Measurements from ENCODE around the gene CDC42BPA. TPM values are rescaled to one million over a fixed set of nuclear protein-coding genes. Genes with fewer than 3 reads are reported as not detected.
"Not testable (repeated sequence)": the region's sequence is repeated elsewhere in the genome, so short reads cannot be mapped to it uniquely, and the experiment has no call there.

Gene CDC42BPA
- total and polyA plus RNA-seq, 3 experiments from 2014 or later = 0.42 to 0.72 (median 0.44) TPM

GRCh38 chr1:227010645-227011044, 307.6 kb downstream of the CDC42BPA start:
- CTCF ChIA-PET = no interaction called here
- H3K9me3 Mint-ChIP-seq = no peaks in the 10 kb centered on the region
- Histone ChIP-seq H3K4me1 (ENCODE audit: insufficient read depth, low read length) (no peaks in the 10 kb centered on the region), H3K27ac (ENCODE audit: low read depth, low read length) (no peak overlapping the region), H3K27me3 (ENCODE audit: insufficient read depth, low read length, poor library complexity, severe bottlenecking) (no peaks in the 10 kb centered on the region), H3K4me3 (ENCODE audit: low read length) (no peak overlapping the region), H3K36me3 (ENCODE audit: insufficient read depth, low read length) (no peaks in the 10 kb centered on the region), H3K9me3 (ENCODE audit: low read length) (no peaks in the 10 kb centered on the region)
- H3K4me1 Mint-ChIP-seq = no peaks in the 10 kb centered on the region
- no peak for DNase-seq
- H3K27ac Mint-ChIP-seq = no peak overlapping the region
- no peaks in the 10 kb centered on the region for H3K36me3 Mint-ChIP-seq
- H3K27me3 Mint-ChIP-seq = peaks cover 4 to 28% of the 10 kb centered on the region in 2 donors
- no peak overlapping the region for H3K4me3 Mint-ChIP-seq
- POLR2A ChIA-PET = no interaction called here

DNA sequence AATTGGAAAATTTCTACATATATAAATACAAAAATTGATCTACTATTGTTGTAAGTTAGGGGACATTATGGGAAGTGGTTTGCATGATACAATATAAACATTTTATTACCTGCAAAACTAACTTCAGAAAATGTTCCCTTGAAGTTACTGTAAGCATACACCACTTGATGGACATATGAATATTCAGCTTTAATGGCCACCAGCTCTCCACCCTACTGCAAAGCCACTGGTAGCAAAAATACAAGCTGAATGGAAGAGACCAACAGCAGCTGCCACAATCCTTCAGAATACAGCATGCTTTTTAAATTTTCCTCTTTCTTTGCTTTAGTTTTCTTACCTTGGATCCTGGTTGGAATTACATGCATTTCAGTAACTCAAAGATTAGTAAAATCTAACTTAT, 308.4 kb downstream of the CDC42BPA start:
- no peaks in the 10 kb centered on the region for H3K36me3 ChIP-seq (ENCODE audit: insufficient read depth, low read length)
- POLR2A ChIA-PET = no interaction called here

GRCh38 chr1:227006226-227006796, 312.0 kb downstream of the CDC42BPA start:
- H3K27ac Mint-ChIP-seq = no peak overlapping the region
- ChIA-PET POLR2A (no interaction called here), CTCF (no interaction called here)
- no peaks in the 10 kb centered on the region for H3K36me3 Mint-ChIP-seq
- no peak overlapping the region for H3K4me3 ChIP-seq (ENCODE audit: low read length)
- no peaks in the 10 kb centered on the region for H3K9me3 ChIP-seq (ENCODE audit: low read length)
- no peak overlapping the region for H3K4me3 Mint-ChIP-seq
- no peak overlapping the region for H3K27ac ChIP-seq (ENCODE audit: low read depth, low read length)
- H3K9me3 Mint-ChIP-seq = no peaks in the 10 kb centered on the region
- no peaks in the 10 kb centered on the region for H3K4me1 ChIP-seq (ENCODE audit: insufficient read depth, low read length)
- peaks cover 4 to 15% of the 10 kb centered on the region in 2 donors for H3K27me3 Mint-ChIP-seq
- no peaks in the 10 kb centered on the region for H3K4me1 Mint-ChIP-seq
- DNase-seq = no peak
- H3K36me3 ChIP-seq (ENCODE audit: insufficient read depth, low read length) = no peaks in the 10 kb centered on the region
- H3K27me3 ChIP-seq (ENCODE audit: insufficient read depth, low read length, poor library complexity, severe bottlenecking) = no peaks in the 10 kb centered on the region

More for the DNA sequence above, 308.4 kb downstream of the CDC42BPA start:
- H3K4me1 ChIP-seq (ENCODE audit: insufficient read depth, low read length) = no peaks in the 10 kb centered on the region
- CTCF ChIA-PET = no interaction called here
- H3K4me3 ChIP-seq (ENCODE audit: low read length) = no peak overlapping the region
- no peak overlapping the region for H3K27ac ChIP-seq (ENCODE audit: low read depth, low read length)
- Mint-ChIP-seq H3K36me3 (no peaks in the 10 kb centered on the region), H3K4me1 (no peaks in the 10 kb centered on the region), H3K27ac (no peak overlapping the region), H3K9me3 (no peaks in the 10 kb centered on the region), H3K27me3 (peaks cover 4 to 28% of the 10 kb centered on the region in 2 donors), H3K4me3 (no peak overlapping the region)
- H3K27me3 ChIP-seq (ENCODE audit: insufficient read depth, low read length, poor library complexity, severe bottlenecking) = no peaks in the 10 kb centered on the region
- no peaks in the 10 kb centered on the region for H3K9me3 ChIP-seq (ENCODE audit: low read length)
- no peak for DNase-seq

- DNase-seq = no peak
- POLR2A ChIA-PET = no interaction called here
- no peaks in the 10 kb centered on the region for H3K9me3 Mint-ChIP-seq
Observed at GRCh38 chr1:227004796-227005195, 313.5 kb downstream of the CDC42BPA start.

DNA sequence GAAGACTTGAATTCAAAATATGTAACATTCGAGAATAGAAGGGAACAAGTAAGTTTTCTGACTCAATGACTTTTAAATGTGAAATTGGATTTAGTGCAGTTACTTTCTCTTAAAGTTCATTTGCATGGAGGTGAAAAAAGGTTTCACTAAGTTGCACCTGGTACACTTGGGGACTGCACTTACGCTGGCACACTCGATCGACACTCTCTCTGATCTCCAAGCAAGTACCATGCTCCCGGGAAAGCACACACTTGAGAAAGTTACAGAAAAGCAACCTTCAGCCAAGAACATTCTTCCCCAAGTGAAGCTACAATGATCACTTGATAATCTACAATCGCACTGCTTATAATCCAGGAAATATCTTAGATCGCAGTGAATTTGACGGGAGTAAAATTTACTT, 315.1 kb downstream of the CDC42BPA start:
- Histone ChIP-seq H3K27me3 (ENCODE audit: insufficient read depth, low read length, poor library complexity, severe bottlenecking) (no peaks in the 10 kb centered on the region), H3K9me3 (ENCODE audit: low read length) (no peaks in the 10 kb centered on the region), H3K27ac (ENCODE audit: low read depth, low read length) (no peak overlapping the region), H3K4me3 (ENCODE audit: low read length) (no peak overlapping the region), H3K36me3 (ENCODE audit: insufficient read depth, low read length) (no peaks in the 10 kb centered on the region), H3K4me1 (ENCODE audit: insufficient read depth, low read length) (no peaks in the 10 kb centered on the region)
- H3K9me3 Mint-ChIP-seq = no peaks in the 10 kb centered on the region
- no peak overlapping the region for H3K4me3 Mint-ChIP-seq
- H3K27me3 Mint-ChIP-seq = peaks cover 4 to 9% of the 10 kb centered on the region in 2 donors
- DNase-seq = no peak
- H3K4me1 Mint-ChIP-seq = no peaks in the 10 kb centered on the region
- CTCF ChIA-PET = no interaction called here
- no peak overlapping the region for H3K27ac Mint-ChIP-seq
- peaks cover 0 to 5% (median 0%) of the 10 kb centered on the region in 3 donors for H3K36me3 Mint-ChIP-seq
- POLR2A ChIA-PET = no interaction called here

More at GRCh38 chr1:227004796-227005195, 313.5 kb downstream of the CDC42BPA start:
- H3K27ac ChIP-seq (ENCODE audit: low read depth, low read length) = no peak overlapping the region
- H3K36me3 ChIP-seq (ENCODE audit: insufficient read depth, low read length) = no peaks in the 10 kb centered on the region
- Mint-ChIP-seq H3K4me1 (no peaks in the 10 kb centered on the region), H3K27me3 (peaks cover 4 to 9% of the 10 kb centered on the region in 2 donors), H3K36me3 (peaks cover 0 to 5% (median 0%) of the 10 kb centered on the region in 3 donors), H3K27ac (no peak overlapping the region), H3K4me3 (no peak overlapping the region)
- H3K4me3 ChIP-seq (ENCODE audit: low read length) = no peak overlapping the region
- no peaks in the 10 kb centered on the region for H3K4me1 ChIP-seq (ENCODE audit: insufficient read depth, low read length)
- H3K27me3 ChIP-seq (ENCODE audit: insufficient read depth, low read length, poor library complexity, severe bottlenecking) = no peaks in the 10 kb centered on the region
- no peaks in the 10 kb centered on the region for H3K9me3 ChIP-seq (ENCODE audit: low read length)
- CTCF ChIA-PET = no interaction called here

GRCh38 chr1:227002531-227003049, 315.7 kb downstream of the CDC42BPA start:
- H3K27ac ChIP-seq (ENCODE audit: low read depth, low read length) = no peak overlapping the region
- Mint-ChIP-seq H3K36me3 (peaks cover 0 to 5% (median 0%) of the 10 kb centered on the region in 3 donors), H3K4me1 (no peaks in the 10 kb centered on the region), H3K4me3 (no peak overlapping the region), H3K9me3 (no peaks in the 10 kb centered on the region), H3K27ac (no peak overlapping the region), H3K27me3 (peaks cover 4 to 7% of the 10 kb centered on the region in 2 donors)
- H3K27me3 ChIP-seq (ENCODE audit: insufficient read depth, low read length, poor library complexity, severe bottlenecking) = no peaks in the 10 kb centered on the region
- ChIA-PET POLR2A (no interaction called here), CTCF (no interaction called here)
- no peak overlapping the region for H3K4me3 ChIP-seq (ENCODE audit: low read length)
- DNase-seq = no peak
- no peaks in the 10 kb centered on the region for H3K9me3 ChIP-seq (ENCODE audit: low read length)
- H3K36me3 ChIP-seq (ENCODE audit: insufficient read depth, low read length) = no peaks in the 10 kb centered on the region
- H3K4me1 ChIP-seq (ENCODE audit: insufficient read depth, low read length) = no peaks in the 10 kb centered on the region

DNA sequence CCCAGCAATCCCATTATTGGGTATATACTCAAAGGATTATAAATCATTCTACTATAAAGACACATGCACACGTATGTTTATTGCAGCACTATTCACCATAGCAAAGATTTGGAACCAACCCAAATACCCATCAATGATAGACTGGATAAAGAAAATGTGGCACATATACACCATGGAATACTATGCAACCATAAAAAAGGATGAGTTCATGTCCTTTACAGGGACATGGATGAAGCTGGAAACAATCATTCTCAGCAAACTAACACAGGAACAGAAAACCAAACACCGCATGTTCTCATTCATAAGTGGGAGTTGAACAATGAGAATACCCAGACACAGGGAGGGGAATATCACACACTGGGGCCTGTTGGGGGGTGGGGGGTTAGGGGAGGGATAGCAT, 318.7 kb downstream of the CDC42BPA start:
- H3K4me1 ChIP-seq (ENCODE audit: insufficient read depth, low read length); H3K27me3 ChIP-seq (ENCODE audit: insufficient read depth, low read length, poor library complexity, severe bottlenecking); H3K27me3 Mint-ChIP-seq; DNase-seq; H3K9me3 ChIP-seq (ENCODE audit: low read length); H3K36me3 Mint-ChIP-seq; H3K4me3 Mint-ChIP-seq; H3K27ac ChIP-seq (ENCODE audit: low read depth, low read length); H3K4me3 ChIP-seq (ENCODE audit: low read length); H3K9me3 Mint-ChIP-seq; H3K27ac Mint-ChIP-seq; CTCF ChIA-PET; POLR2A ChIA-PET; H3K36me3 ChIP-seq (ENCODE audit: insufficient read depth, low read length): not testable (repeated sequence)
- peaks cover 1 to 12% (median 10%) of the 10 kb centered on the region in 3 donors for H3K4me1 Mint-ChIP-seq

DNA sequence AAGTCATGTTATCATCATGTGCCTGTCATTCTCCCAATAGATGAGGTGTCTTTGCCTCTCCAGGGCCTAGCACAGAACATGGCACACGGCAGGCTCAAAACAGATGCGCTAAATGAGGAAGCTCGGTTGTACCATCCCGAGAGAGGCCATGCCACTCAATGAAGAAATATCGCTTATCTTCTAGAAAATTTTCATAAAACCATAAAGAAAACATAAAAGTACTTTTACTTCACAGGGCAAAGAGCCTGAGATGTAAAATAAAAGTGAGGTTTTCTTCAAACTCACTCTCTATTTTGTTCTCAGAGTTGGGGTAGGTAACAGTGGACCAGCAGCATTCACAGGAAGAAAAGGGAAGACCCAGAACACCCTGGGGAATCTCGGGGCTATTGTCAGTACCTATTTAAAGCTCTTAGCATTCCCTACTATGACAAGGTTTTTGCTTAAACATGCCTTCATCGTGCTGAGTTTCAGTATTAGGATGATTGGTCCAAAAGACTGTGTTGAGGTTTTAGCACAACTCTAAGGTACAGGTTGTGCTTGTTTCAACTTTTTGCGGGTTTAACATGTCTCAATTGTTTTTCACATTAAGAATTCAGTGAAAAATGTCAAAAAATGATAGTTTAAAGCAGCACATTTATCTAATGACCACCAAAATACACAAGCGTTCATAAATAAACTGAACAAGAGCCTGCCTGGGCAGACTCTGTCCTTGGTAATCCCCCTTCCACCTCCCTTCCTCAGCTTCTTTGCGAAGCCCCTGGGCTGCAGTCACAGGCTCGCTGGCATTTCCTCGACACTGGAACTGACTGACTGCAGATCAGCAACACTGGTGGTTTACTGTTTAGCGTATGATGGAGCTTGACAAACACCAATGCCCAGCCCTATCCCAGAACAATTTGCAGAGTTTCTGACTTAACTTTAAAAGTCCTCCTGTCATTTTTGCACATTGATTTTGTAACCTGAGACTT, 322.6 kb downstream of the CDC42BPA start:
- no peak overlapping the region for H3K4me3 ChIP-seq (ENCODE audit: low read length)
- no peaks in the 10 kb centered on the region for H3K27me3 ChIP-seq (ENCODE audit: insufficient read depth, low read length, poor library complexity, severe bottlenecking)
- Mint-ChIP-seq H3K9me3 (no peaks in the 10 kb centered on the region), H3K27me3 (peaks cover 4% of the 10 kb centered on the region in 2 donors), H3K4me1 (peaks cover 2 to 15% (median 14%) of the 10 kb centered on the region in 3 donors), H3K4me3 (peak overlapping the region in 2 of 7 donors; percentile 12 to 37), H3K36me3 (peaks cover 0 to 5% (median 0%) of the 10 kb centered on the region in 3 donors), H3K27ac (peak overlapping the region in 1 of 8 donors; percentile 93)
- ChIA-PET POLR2A (no interaction called here), CTCF (no interaction called here)
- DNase-seq = no peak
- no peaks in the 10 kb centered on the region for H3K9me3 ChIP-seq (ENCODE audit: low read length)
- H3K4me1 ChIP-seq (ENCODE audit: insufficient read depth, low read length) = no peaks in the 10 kb centered on the region
- no peaks in the 10 kb centered on the region for H3K36me3 ChIP-seq (ENCODE audit: insufficient read depth, low read length)
- no peak overlapping the region for H3K27ac ChIP-seq (ENCODE audit: low read depth, low read length)
